Activated gamma-delta T cell treated with Interleukin-2 at 50 U/mL for 16 hours (primary cell): ENCODE measurements around the gene ZSCAN12.
"Not testable (repeated sequence)": the region's sequence is repeated elsewhere in the genome, so short reads cannot be mapped to it uniquely, and the experiment has no call there.

ENCODE experiments used
- DNase-seq: peaks from one replicate; pipeline ENCODE4 v3.0.0-alpha.2; 2020

The ZSCAN12 gene

GRCh38 chr6:28393912-28394662 lies 5.5 kb downstream of the ZSCAN12 start:
- no peak for DNase-seq

DNA sequence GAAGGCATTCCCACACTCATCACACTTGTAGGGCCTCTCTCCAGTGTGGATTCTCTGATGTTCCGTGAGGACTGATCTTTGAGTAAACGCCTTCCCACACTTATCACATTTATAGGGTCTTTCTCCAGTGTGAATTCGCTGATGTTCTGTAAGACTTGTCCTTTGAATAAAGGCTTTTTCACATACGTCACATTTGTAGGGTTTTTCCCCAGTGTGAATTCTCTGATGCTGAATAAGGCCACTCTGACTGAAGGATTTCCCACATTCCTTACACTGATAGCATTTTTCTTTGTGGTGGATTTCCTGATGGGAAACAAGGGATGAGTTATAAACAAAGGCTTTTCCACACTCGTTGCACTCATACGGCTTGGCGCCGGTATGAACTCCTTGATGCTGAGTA lies 8.9 kb downstream of the ZSCAN12 start:
- DNase-seq: no peak

- DNase-seq: no peak
Observed at GRCh38 chr6:28384143-28384533, 15.4 kb downstream of the ZSCAN12 start.

DNA sequence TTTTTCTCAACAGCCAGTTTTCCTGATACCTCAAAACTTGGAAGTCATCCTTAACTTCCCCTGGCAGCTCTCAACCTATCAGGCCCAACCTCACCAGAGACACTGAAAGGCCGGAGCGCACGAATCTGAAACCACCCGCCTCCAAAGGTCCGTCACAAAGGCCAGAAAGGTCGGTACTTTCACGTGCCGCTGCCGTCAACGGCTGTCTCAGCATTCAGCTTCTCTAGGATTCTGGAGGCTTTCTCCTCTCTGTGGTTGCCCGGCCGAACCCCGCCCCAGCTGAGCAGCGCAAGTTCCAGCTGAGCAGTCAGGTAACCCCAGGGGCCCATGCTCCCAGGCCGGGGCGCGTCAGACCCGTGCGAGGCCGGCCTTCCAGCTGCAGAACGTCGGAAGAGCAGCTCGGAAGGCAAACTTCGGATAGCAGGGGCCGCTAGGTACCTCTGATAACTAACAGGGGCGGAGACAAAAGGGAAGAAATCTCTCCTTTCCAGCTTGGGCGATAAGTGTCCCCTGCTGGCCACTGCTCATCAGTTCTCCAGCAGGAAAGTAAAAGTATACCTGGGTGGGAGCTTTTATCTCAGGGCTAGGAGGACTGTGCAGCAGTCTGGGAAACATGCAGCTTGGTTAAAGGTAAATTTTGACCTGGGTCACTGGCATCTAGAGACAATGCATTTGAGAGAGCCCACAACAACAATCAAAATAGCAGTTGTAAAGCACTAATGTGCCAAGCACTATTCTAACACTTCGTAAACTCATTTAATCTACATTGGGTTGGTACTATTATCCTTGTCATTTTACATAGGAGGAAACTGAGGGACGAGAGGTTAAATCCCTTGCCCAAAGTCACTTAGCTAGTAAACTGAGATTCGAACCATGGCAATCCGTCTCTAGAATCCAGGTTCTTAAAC lies 16.1 kb downstream of the ZSCAN12 start:
- DNase-seq: peak; percentile 23

DNA sequence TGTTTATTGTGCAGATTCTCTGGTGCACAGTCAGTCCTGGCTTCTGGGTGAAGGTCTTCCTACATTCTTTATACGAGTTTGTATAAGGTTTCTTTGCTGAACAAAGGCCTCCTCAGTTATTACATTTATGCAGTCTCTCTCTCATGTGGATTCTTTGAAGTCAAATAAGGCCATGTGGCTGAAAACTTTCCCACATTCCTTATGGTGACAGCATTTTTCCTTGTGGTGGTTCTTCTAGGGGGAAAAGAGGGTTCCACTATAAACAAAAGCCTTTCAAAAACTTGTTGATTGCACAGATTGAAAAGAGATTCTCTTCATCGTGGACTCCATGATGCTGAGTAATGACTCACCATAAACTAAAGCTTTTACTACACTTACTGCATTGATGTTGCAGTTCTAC lies 19.2 kb downstream of the ZSCAN12 start:
- no peak for DNase-seq

- no peak for DNase-seq
Observed at GRCh38 chr6:28378644-28379043, 20.9 kb downstream of the ZSCAN12 start.

DNA sequence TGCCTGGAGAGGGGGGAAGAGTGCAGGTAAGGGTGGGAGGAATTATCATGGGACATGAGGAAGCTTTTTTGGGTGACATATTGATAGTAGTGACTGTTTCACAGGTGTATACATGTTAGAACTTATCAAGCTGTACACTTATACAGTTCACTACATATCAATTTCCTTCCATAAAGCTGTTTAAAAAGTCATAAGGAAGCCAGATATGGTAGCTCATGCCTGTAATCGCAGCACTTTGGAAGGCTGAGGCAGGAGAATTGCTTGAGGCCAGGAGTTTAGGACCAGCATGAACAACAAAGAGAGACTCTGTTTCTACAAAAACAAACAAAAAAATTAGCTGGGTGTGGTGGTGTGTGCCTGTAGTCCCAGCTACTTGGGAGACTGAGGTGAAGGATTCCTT lies 21.7 kb downstream of the ZSCAN12 start:
- DNase-seq: no peak

- DNase-seq: no peak
Observed at GRCh38 chr6:28373925-28374324, 25.6 kb downstream of the ZSCAN12 start.

DNA sequence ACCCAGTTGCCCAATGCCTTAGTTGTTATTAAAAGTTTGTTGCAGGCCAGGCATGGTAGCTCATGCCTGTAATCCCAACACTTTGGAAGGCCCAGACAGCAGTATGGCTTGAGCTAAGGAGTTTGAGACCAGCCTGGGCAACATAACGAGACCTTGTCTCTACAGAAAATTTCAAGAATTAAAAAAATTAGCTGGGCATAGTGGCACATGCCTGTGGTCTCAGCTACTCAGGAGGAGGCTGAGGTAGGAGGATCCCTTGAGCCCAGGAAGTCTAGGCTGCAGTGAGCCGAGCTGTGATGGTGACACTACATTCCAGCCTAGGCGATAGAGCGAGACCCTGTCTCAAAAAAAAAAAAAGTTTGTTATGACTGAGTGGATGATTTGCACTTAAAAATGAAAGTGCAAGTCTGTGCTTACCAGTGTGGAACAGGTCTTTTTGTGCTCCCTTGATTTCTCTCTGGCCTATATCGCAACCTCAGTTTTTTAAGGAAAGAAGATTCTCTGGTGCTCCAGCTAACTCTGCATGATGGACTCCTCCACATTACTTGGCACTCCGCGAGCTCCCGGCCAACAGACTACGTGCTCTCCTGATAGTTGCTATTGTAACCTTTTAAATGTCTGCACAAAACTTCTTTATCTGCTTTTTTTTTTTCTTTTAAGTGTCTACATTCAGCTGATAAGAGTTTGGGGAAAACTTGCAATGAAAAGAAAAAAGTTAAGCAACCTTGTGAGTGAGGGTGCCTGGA lies 27.7 kb downstream of the ZSCAN12 start:
- DNase-seq: no peak

GRCh38 chr6:28371280-28371679 lies 28.3 kb downstream of the ZSCAN12 start:
- DNase-seq: no peak

DNA sequence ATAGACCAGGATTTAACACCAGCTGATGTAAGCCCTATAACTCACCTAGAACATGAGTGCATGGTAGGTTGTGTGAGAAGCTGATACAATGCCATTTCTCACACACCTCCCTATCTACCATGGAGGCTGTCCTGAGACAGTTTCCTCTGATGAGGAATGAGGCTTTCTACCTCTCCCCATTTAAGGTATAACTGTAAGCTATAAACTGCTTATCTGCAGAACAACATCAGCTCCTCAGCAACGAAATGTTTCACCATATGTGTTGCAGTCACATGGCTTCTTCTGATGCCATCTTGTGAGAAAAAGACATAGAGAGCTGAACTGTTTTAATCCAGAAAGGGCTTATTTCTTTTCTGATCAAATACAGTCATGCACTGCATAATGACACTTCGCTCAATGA lies 29.1 kb downstream of the ZSCAN12 start:
- no peak for DNase-seq

DNA sequence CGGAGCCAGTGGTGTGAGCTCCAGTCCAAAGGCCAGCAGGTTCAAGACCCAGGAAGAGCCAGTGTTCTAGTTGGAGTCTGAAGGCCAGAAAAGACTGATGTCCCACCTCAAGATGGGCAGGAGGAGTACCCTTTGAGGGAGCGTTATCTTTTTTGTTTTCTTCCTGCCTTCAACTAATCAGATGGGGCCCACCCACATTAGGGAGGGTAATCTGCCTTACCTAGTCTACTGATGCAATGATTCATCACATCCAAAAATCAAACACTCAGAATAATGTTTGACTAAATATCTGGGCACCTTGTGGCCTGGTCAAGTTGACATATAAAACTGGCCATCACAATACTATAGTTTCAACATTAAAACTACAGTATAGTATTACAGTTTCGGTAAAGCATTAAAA lies 30.1 kb downstream of the ZSCAN12 start:
- DNase-seq: no peak

DNA sequence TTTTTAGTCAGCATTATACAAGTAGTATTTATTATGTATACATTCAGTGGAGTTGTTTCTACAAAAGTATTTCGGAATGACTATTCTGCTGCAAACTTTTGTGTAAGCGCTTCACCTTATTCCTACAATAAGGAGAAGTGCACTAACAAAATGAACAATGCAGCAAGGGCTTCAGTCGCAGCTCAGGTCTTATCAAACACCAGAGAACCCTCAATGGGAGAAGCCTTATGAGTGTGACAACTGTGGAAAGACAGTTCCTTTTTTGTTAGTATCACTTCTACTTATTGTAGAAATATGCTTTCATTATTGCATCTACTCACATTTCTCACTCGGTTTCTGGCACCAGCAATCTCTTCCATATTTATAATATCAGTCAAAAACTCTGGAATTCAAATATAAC lies 31.0 kb downstream of the ZSCAN12 start:
- DNase-seq: no peak

GRCh38 chr6:28365590-28365989 lies 34.0 kb downstream of the ZSCAN12 start:
- not testable (repeated sequence) for DNase-seq

DNA sequence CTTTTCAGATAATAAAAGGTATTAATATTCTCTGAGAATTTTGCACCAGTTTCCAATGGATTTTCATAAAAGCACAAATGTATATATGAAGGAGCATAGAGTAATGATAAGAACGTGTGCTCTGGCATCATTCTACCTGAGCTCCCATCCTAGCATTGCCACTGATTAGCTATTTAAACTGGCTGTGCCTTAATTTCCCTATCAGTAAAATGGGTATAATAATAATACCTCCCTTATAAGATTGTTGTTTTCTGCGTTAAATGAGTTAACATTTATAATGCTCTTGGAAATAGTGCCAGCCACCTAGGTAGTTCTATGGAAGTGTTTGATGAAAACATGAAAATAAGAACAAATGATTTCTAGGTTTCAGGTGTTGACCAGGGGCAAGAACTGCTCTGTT lies 38.6 kb downstream of the ZSCAN12 start:
- no peak for DNase-seq

- DNase-seq: not testable (repeated sequence)
Observed at GRCh38 chr6:28359562-28359961, 40.0 kb downstream of the ZSCAN12 start.

- DNase-seq: no peak
Observed at GRCh38 chr6:28357036-28357435, 42.5 kb downstream of the ZSCAN12 start.

DNA sequence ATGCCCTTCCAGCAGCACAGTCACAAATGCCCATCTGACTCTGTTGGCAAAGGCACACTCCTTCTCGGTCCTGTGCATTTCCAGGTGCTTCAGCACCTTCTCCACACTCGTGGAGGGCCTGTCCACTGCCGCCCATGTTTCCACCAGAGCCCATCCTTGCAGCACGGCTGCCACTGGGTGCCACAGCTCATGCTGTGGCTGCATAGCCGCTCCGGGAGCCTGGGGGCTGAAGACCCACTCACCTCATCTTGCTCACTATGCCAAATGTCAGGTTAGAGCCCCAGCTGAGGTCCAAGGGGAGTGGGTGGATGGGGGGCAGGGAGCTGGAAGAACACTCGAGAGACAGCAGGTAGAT lies 42.9 kb downstream of the ZSCAN12 start:
- DNase-seq: no peak

- peak; percentile 55 for DNase-seq
Observed at GRCh38 chr6:28355743-28356665, 43.5 kb downstream of the ZSCAN12 start.

- DNase-seq: no peak
Observed at GRCh38 chr6:28354688-28355554, 44.6 kb downstream of the ZSCAN12 start.

DNA sequence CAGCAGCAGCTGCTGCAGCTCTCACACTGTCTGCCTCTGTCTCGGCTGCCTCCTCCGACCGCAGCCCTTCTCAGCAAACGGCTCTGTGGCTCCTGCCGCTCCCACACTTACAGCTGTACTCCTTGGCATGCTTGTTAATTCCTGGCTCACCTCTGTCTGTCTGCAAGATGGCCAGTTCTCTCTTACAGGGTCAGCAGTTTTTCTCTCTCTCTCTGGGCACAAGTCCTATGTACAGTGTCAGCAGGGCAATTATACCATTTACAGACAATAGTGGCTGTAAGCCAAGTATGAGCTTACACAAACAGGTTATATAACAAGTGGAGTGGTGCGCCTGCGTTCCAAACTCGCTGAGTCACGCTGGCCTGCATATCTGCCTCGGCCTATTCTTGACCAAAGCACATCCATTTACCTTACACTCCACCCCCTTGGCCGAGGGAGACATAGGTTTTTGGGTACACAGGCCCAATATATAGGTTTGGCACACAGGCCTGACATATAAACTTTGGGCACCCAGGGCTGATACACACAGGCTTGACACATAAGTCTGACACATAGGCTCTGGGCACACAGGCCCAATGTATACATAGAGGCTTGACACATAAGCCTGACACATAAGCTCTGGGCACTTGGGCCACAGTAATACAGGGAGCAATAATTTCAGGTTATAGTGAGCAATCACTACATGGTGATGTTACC lies 45.4 kb downstream of the ZSCAN12 start:
- DNase-seq: no peak
